GM12878 (cell line): ENCODE data around the gene C19orf73. TPM values are rescaled to one million over a fixed set of nuclear protein-coding genes. Genes with fewer than 3 reads are reported as not detected.
A peak's percentile ranks its signal among the peaks of the same experiment; 100 is the strongest.

Experiments
- ATAC-seq: fragments of 200-7000 bp; cut with Tn5 transposase; 3 replicates; pipeline ENCODE4 v1.9.1; 2020; ENCODE audit warnings: mild to moderate bottlenecking, moderate library complexity
- BruUV-seq: library from RNA; stranded (reverse); fragments of 400-500 nt; replicated peaks from 2 replicates; lab custom pipeline; 2021; lab: Mats Ljungman, UMichigan
- CTCF ChIA-PET: fragments of 300-600 bp; sonication (Branson Sonifier 250); formaldehyde crosslinking; extraction: SDS; loops from one replicate; lab custom pipeline; 2021; ENCODE audit warnings: inconsistent platforms; lab: Yijun Ruan, JAX
- POLR2A ChIA-PET: fragments of 350-600 bp; formaldehyde crosslinking; extraction: SDS; loops from one replicate; lab custom pipeline; 2021; ENCODE audit warnings: inconsistent platforms; lab: Charles Lee
- RAD21 ChIA-PET: fragments of 300-600 bp; sonication (Branson Sonifier 250); formaldehyde crosslinking; loops from one replicate; lab custom pipeline; 2023; ENCODE audit warnings: antibody characterized with exemption; ENCODE audit not compliant: unreplicated experiment; lab: Charles Lee
- SMC1A ChIA-PET: fragments of 300-600 bp; sonication (Branson Sonifier 250); formaldehyde crosslinking; loops from one replicate; lab custom pipeline; 2023; ENCODE audit not compliant: unreplicated experiment, uncharacterized antibody; lab: Charles Lee
- DNase-seq: peaks from one replicate; pipeline ENCODE4 v3.0.0-alpha.2; 2011; ENCODE audit warnings: low read depth, low spot score
- FAIRE-seq: peaks from 3 replicates; lab custom pipeline; 2011; peaks lifted over from hg19 to GRCh38; lab: Jason Lieb, UNC
- H2AFZ ChIP-seq: 2 replicates; pipeline ENCODE4 v1.6.0; 2011; ENCODE audit warnings: low read depth, low read length, control low read depth; ENCODE audit not compliant: control insufficient read depth
- H3K27ac ChIP-seq: 2 replicates; pipeline ENCODE4 v1.5.1; 2011; ENCODE audit warnings: control low read depth; ENCODE audit not compliant: control insufficient read depth, insufficient read depth
- H3K27me3 ChIP-seq, 2 experiments: replicated peaks in 1 of 2; 2 replicates each; pipeline versions ENCODE4 v1.6.0 to v1.6.1; 2011; ENCODE audit warnings: low read length in 1 of 2; ENCODE audit not compliant: control insufficient read depth in 2 of 2, insufficient read depth in 2 of 2
- H3K36me3 ChIP-seq, 2 experiments: 2 replicates each; pipeline ENCODE4 v1.5.1; 2011; ENCODE audit warnings: low read length in 1 of 2; ENCODE audit not compliant: control insufficient read depth in 2 of 2, insufficient read depth in 2 of 2
- H3K4me1 ChIP-seq: 2 replicates; pipeline ENCODE4 v1.6.1; 2011; ENCODE audit warnings: mild to moderate bottlenecking, low read length, moderate library complexity, mixed read lengths; ENCODE audit not compliant: control insufficient read depth, insufficient read depth
- H3K4me2 ChIP-seq: 2 replicates; pipeline ENCODE4 v1.6.0; 2011; ENCODE audit warnings: control low read depth; ENCODE audit not compliant: control insufficient read depth, insufficient read depth
- H3K4me3 ChIP-seq: fragments of 200-600 bp; sonication (generic); 2 replicates; pipeline ENCODE4 v1.5.1; 2016
- H3K79me2 ChIP-seq: 2 replicates; pipeline ENCODE4 v1.6.0; 2011; ENCODE audit warnings: low read length; ENCODE audit not compliant: control insufficient read depth, insufficient read depth
- H3K9ac ChIP-seq: 2 replicates; pipeline ENCODE4 v1.8.0; 2011; ENCODE audit warnings: low read length, control low read depth, mixed read lengths; ENCODE audit not compliant: control insufficient read depth, insufficient read depth
- H3K9me3 ChIP-seq: replicated peaks from 3 replicates; pipeline ENCODE4 v1.5.1; 2011; ENCODE audit warnings: mild to moderate bottlenecking, low read length; ENCODE audit not compliant: control insufficient read depth, insufficient read depth
- H4K20me1 ChIP-seq: 2 replicates; pipeline ENCODE4 v1.6.0; 2011; ENCODE audit not compliant: control insufficient read depth, insufficient read depth
- ATF7 ChIP-seq: fragments of 450-650 bp; IDR thresholded peaks from 2 replicates; pipeline ENCODE4 v1.6.1; 2016; ENCODE audit warnings: low read depth, mild to moderate bottlenecking
- BCL11A ChIP-seq: IDR thresholded peaks from 2 replicates; pipeline ENCODE4 v1.6.1; 2011; ENCODE audit warnings: low read depth, low read length
- BRCA1 ChIP-seq: IDR thresholded peaks from 2 replicates; pipeline ENCODE4 v1.6.1; 2011; ENCODE audit warnings: low read depth, low read length, improper control_type of control experiment
- EED ChIP-seq: sonication (generic); IDR thresholded peaks from 2 replicates; pipeline ENCODE4 v1.6.1; 2016; ENCODE audit warnings: antibody characterized with exemption, low read depth
- HCFC1 ChIP-seq: fragments of 150-350 bp; IDR thresholded peaks from 2 replicates; pipeline ENCODE4 v1.6.1; 2014; ENCODE audit warnings: low read length
- HDAC2 ChIP-seq: fragments of 200-600 bp; sonication (generic); IDR thresholded peaks from 2 replicates; pipeline ENCODE4 v1.6.1; 2017
- LARP7 ChIP-seq: fragments of 450-650 bp; IDR thresholded peaks from 2 replicates; pipeline ENCODE4 v1.6.1; 2017; ENCODE audit warnings: mild to moderate bottlenecking
- POLR2AphosphoS5 ChIP-seq: IDR thresholded peaks from 2 replicates; pipeline ENCODE4 v1.6.1; 2011; ENCODE audit warnings: mild to moderate bottlenecking, low read length, inconsistent platforms
- RBBP5 ChIP-seq: fragments of 200-600 bp; sonication (generic); conservative IDR thresholded peaks from 2 replicates; pipeline ENCODE4 v1.6.1; 2016
- RELA ChIP-seq: fragments of 450-650 bp; IDR thresholded peaks from 2 replicates; pipeline ENCODE4 v1.8.0; 2014; ENCODE audit warnings: borderline replicate concordance; ENCODE audit not compliant: partially characterized antibody
- SUZ12 ChIP-seq: fragments of 200-600 bp; sonication (generic); IDR thresholded peaks from one replicate; pipeline ENCODE4 v1.6.1; 2018; ENCODE audit warnings: antibody characterized with exemption, mild to moderate bottlenecking; ENCODE audit not compliant: unreplicated experiment
- WRNIP1 ChIP-seq: IDR thresholded peaks from 2 replicates; pipeline ENCODE4 v1.6.1; 2011; ENCODE audit warnings: low read depth, low read length, improper control_type of control experiment, borderline replicate concordance
- ZNF274 ChIP-seq: IDR thresholded peaks from one replicate; pipeline ENCODE4 v1.8.0; 2011; ENCODE audit not compliant: insufficient read length, insufficient read depth
- ZNF384 ChIP-seq: IDR thresholded peaks from 2 replicates; pipeline ENCODE4 v1.6.1; 2012; ENCODE audit warnings: low read depth, mild to moderate bottlenecking, low read length, improper control_type of control experiment, borderline replicate concordance
- WGBS: methylation state at CpG from one replicate; pipeline ENCODE4 v1.1.6; 2016; ENCODE audit warnings: low lambda C conversion rate; ENCODE audit not compliant: insufficient replicate concordance, insufficient coverage; ENCODE audit errors: missing lambda C conversion rate; 5-methylcytosine and 5-hydroxymethylcytosine counted together
- in situ Hi-C: fragments of 300-500 bp; cut with MboI; formaldehyde crosslinking; loops from 9 replicates; pipeline ENCODE4 v1.14.3; 2018; ENCODE audit warnings: mixed read lengths
- intact Hi-C: fragments of 100-400 bp; cut with micrococcal nuclease; formaldehyde crosslinking; loops from one replicate; pipeline ENCODE4 v1.14.2; 2022; ENCODE audit not compliant: unreplicated experiment
- polyA plus RNA-seq, 11 experiments: library from polyadenylated mRNA; depleted of rRNA in 4 of 11; unstranded in 6 of 11; stranded (reverse) in 5 of 11; fragments of >200 nt; fragmentation: Nextera tagmentation in 4 of 11; fragmentation: Illumina TruSeq in 1 of 11; extraction: Ambion mirVana in 4 of 11; extraction: Trizol in 1 of 11; gene quantifications; 1 replicate in 1 of 11; 2 replicates in 10 of 11; pipeline versions ENCODE4 v1.2.1 to v1.2.3, GENCODE V29; 2011 to 2016; ENCODE audit warnings: inconsistent platforms in 2 of 11, missing spikeins in 2 of 11, low read depth in 1 of 11
- total RNA-seq, 4 experiments: library from RNA; depleted of rRNA in 3 of 4; stranded (reverse); fragments of >200 nt in 3 of 4; fragmentation: Illumina TruSeq in 1 of 4; extraction: Trizol in 1 of 4; gene quantifications; 2 replicates each; pipeline versions ENCODE4 v1.2.1 to v1.2.3, GENCODE V29; 2013 to 2021
- TF ChIP-seq, protein P1 (sequence below): fragments of 450-650 bp; IDR thresholded peaks from 2 replicates; pipeline ENCODE4 v1.6.1; 2017; ENCODE audit warnings: mild to moderate bottlenecking, low read depth, inconsistent platforms; ENCODE audit not compliant: poor library complexity, severe bottlenecking
- TF ChIP-seq, protein P2 (sequence below): fragments of 450-650 bp; IDR thresholded peaks from 2 replicates; pipeline ENCODE4 v1.6.1; 2017; ENCODE audit warnings: mild to moderate bottlenecking
- TF ChIP-seq, protein P3 (sequence below): IDR thresholded peaks from 2 replicates; pipeline ENCODE4 v1.6.1; 2012; ENCODE audit warnings: low read depth, low read length, improper control_type of control experiment

C19orf73 gene
- total and polyA plus RNA-seq, 10 of the 15 experiments (the other 5 are each of a cell fraction or from before 2014, with no cell fraction given), result 0.20 to 2.0 (median 0.80) TPM

DNA sequence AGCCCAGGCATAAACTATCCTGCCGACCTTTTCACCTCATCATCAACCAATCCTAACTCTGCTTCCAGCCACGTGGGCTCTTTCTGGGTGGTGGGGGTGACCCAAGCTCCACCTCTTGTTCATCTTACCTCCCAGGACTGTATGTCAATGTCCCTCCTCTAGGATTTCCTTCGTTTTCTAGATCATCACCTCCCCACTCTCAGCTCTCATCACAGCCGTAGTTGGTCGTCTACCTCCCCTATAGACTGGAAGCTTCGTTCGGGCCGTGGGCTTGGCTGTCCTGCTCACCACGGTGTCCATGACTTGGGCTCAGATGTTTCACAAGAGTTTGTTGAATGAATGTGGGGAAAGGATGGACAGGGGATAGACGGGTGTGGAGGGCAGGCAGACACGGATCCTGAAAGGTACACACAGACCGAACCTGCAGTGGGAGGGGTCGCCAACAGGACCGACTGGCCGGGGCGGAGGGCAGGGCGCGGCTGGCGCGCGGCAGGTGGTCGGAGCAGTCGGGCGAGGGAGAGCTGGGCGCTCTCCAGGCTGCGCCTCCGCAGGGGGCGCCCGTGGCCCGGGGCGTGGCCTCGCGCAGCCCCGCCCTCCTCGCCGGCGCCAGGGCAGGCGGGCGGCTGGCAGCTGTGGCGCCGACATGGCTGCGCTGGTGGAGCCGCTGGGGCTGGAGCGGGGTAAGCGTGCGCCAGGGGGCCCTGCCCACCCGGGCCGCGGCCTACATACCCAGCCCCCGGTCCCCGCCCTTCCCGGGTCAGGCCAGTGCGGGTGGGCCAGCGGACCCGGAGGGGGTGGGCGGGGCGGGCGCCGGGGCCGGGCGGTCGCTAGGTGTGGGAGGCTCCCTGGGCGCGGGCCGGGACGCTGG, 4.9 kb downstream of the C19orf73 start, which contains the start of gene LIN7B:
TSS of gene LIN7B (plus strand) at position 609 of the 868 bp plus-strand sequence. CDS start at position 644, 35 bp downstream.
- no peaks in the 10 kb centered on the region for H3K79me2 ChIP-seq
- peak within 1 kb of the TSS; percentile 77 for H2AFZ ChIP-seq
- ChIA-PET RAD21 (interaction anchor here (1.2 to 1.8 kb wide), 2 partner anchors 14 to 85 kb away, joined by 5 to 7 read pairs; no protein-coding TSS in a partner anchor), POLR2A (interaction anchor here (1.4 kb wide), 1 partner anchor 13 kb away, joined by 6 read pairs; no protein-coding TSS in a partner anchor), CTCF (interaction anchor here (0.6 to 2.4 kb wide), 16 partner anchors 8 to 307 kb away, joined by 3 to 37 read pairs (median 4); partner anchors contain the start of genes GYS1 and RUVBL2), SMC1A (interaction anchor here (0.9 to 1.4 kb wide), 3 partner anchors 16 to 94 kb away, joined by 3 to 5 read pairs (median 4); no protein-coding TSS in a partner anchor)
- intact Hi-C loops (no loop called here), in situ Hi-C loops (no loop called here)
- WGBS, result 1% methylated on average over 39 of the region's 66 CpGs
- peak within 1 kb of the TSS; percentile 75; the same call in 1 of the 2 replicates for H3K4me3 ChIP-seq
- peaks cover 0 to 2% of the 10 kb centered on the region in 2 experiments; a peak in 2 of 4 replicates for H3K36me3 ChIP-seq
- peaks cover 12% of the 10 kb centered on the region for H3K4me1 ChIP-seq
- H3K9me3 ChIP-seq, result no peaks in the 10 kb centered on the region
- DNase-seq (no peak), ATAC-seq (peak; percentile 76), FAIRE-seq (peak; percentile 41)
- H3K27me3 ChIP-seq, result no peaks in the 10 kb centered on the region
- no peak within 1 kb of the TSS for H3K27ac ChIP-seq
- BruUV-seq, result no TSS peak
- H3K4me2 ChIP-seq, result peak within 1 kb of the TSS; percentile 85
- H4K20me1 ChIP-seq, result no peaks in the 10 kb centered on the region
- H3K9ac ChIP-seq, result peak within 1 kb of the TSS; percentile 16; the same call in 1 of the 2 replicates
- TF ChIP-seq ZNF384 (no peak), HDAC2 (no peak), ZNF274 (no peak), ATF7 (no peak), BCL11A (no peak), BRCA1 (no peak), SUZ12 (no peak), HCFC1 (no peak), RBBP5 (no peak), EED (no peak), WRNIP1 (no peak), RELA (peak; percentile 6), POLR2AphosphoS5 (no peak), LARP7 (peak; percentile 58; the same call in 1 of the 2 replicates)
- TF ChIP-seq, protein P1, sequence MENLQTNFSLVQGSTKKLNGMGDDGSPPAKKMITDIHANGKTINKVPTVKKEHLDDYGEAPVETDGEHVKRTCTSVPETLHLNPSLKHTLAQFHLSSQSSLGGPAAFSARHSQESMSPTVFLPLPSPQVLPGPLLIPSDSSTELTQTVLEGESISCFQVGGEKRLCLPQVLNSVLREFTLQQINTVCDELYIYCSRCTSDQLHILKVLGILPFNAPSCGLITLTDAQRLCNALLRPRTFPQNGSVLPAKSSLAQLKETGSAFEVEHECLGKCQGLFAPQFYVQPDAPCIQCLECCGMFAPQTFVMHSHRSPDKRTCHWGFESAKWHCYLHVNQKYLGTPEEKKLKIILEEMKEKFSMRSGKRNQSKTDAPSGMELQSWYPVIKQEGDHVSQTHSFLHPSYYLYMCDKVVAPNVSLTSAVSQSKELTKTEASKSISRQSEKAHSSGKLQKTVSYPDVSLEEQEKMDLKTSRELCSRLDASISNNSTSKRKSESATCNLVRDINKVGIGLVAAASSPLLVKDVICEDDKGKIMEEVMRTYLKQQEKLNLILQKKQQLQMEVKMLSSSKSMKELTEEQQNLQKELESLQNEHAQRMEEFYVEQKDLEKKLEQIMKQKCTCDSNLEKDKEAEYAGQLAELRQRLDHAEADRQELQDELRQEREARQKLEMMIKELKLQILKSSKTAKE, result no peak
- TF ChIP-seq, protein P2, sequence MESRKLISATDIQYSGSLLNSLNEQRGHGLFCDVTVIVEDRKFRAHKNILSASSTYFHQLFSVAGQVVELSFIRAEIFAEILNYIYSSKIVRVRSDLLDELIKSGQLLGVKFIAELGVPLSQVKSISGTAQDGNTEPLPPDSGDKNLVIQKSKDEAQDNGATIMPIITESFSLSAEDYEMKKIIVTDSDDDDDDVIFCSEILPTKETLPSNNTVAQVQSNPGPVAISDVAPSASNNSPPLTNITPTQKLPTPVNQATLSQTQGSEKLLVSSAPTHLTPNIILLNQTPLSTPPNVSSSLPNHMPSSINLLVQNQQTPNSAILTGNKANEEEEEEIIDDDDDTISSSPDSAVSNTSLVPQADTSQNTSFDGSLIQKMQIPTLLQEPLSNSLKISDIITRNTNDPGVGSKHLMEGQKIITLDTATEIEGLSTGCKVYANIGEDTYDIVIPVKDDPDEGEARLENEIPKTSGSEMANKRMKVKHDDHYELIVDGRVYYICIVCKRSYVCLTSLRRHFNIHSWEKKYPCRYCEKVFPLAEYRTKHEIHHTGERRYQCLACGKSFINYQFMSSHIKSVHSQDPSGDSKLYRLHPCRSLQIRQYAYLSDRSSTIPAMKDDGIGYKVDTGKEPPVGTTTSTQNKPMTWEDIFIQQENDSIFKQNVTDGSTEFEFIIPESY, result no peak
- TF ChIP-seq, protein P3, sequence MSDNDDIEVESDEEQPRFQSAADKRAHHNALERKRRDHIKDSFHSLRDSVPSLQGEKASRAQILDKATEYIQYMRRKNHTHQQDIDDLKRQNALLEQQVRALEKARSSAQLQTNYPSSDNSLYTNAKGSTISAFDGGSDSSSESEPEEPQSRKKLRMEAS, result no peak; the same call in 1 of the 2 replicates
